GM21381 (cell line): ENCODE data around the gene SPANXD.
"Not testable (repeated sequence)": the region's sequence is repeated elsewhere in the genome, so short reads cannot be mapped to it uniquely, and the experiment has no call there.

Experiments used
- ATAC-seq: cut with Tn5 transposase; IDR thresholded peaks from one replicate; pipeline ENCODE4 v1.9.1; 2021; ENCODE audit warnings: mild to moderate bottlenecking, moderate library complexity; ENCODE audit not compliant: unreplicated experiment

Gene SPANXD, protein sequence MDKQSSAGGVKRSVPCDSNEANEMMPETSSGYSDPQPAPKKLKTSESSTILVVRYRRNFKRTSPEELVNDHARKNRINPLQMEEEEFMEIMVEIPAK

DNA sequence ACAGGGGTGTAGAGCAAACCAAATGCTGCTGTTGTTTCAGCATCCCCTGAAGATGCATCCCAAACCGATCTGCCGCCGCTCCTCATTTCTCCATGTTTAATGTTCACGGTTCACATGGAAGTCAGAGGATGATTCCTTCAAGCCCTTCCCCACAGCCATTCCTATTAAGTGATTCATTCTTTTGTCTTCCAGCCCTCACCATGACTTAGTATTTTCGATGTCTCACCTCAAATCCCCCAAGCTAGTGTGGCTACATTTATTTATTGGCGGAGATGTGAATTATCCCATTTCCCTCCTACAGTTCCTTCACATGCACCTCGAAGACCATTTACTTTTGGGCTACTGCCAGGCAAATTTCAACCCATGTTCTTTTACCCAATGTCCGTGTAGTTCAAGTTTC lies at the start of gene SPANXD:
SPANXD (minus strand) TSS at position 101 of the 400 bp plus-strand sequence. CDS start 334 bp downstream, outside the sequence.
- not testable (repeated sequence) for ATAC-seq

DNA sequence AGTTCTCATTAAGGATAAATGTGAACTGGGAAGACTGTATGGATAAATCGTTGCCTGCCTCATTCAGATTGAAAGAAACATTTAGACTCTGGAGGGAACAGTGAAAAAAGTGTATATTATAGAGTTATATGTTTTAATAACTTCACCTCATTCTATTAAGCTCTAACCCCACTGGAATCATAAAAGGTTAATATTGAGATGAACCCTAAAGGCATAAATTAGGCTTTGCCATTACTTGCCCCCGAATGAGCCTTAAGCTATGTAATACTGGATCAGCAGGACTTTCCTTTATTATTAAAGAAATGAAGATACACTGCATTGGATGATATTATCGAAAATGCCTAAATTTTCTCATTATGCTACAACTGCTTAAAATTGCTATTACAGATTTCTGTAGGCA lies 44.1 kb upstream of the SPANXD start:
- no peak for ATAC-seq

GRCh38 chrX:141736656-141737055 lies 38.1 kb upstream of the SPANXD start:
- no peak for ATAC-seq

GRCh38 chrX:141733371-141733770 lies 34.8 kb upstream of the SPANXD start:
- ATAC-seq: no peak

GRCh38 chrX:141732031-141732430 lies 33.5 kb upstream of the SPANXD start:
- ATAC-seq: no peak

DNA sequence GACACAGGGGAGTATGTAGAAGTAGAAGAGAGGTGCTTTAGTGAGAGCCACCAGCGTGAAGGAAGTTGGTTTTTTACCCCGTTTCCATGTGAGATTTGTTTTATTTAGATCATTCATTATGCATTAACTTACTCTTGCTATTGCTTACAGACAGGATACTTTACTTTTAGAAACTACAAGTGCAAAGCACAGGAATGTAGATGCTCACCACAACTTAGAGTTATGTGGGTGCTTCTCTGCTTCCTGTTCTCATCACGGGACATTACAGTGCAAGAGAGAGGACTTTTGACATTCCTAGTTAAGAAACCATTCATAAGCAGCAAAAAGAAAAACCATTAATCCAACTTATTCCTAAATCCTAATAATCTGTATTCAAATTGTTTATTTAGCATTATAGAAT lies 25.6 kb upstream of the SPANXD start:
- no peak for ATAC-seq

DNA sequence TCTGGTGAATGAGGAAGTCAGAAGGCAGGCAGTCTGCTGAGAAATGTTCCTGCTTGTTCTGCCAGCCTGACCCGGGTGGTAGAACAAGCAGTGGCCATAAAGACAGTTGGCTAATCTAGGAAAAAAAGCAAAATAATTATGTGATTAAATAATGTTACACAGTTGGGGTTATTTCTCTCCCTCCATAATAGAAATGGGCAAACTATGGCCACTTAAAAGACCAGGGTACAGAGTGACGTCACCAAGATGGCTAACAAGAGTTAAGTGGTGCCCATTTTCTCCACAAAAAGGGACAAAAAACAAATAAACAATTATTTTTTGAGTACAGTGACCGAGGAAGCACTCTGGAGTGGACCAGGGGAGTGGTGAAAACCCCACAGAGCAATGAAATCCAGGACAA lies 16.1 kb upstream of the SPANXD start:
- ATAC-seq: no peak

DNA sequence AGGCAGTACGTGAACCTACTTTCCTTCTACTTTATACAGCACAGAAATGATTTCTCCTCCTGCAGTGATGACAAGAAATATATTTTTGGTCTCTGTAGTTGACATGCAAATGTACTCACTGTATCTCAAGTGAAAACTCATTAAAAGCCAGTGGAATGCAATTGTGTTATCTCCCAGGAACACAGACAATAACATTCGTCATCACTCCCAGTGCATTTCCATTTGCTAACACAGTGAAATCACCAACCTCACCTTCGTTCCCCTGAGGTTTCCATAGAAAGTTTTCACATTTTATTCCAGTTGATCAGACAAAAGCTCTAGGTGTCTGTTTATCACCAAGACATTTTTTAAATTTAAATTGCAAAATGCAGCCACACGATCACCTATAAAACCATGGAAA lies 2.5 kb upstream of the SPANXD start:
- no peak for ATAC-seq

GRCh38 chrX:141673946-141674345 lies 24.6 kb downstream of the SPANXD start:
- no peak for ATAC-seq

GRCh38 chrX:141669689-141670088 lies 28.9 kb downstream of the SPANXD start:
- ATAC-seq: no peak

- ATAC-seq: no peak
Measured at GRCh38 chrX:141668371-141668770, 30.2 kb downstream of the SPANXD start.

DNA sequence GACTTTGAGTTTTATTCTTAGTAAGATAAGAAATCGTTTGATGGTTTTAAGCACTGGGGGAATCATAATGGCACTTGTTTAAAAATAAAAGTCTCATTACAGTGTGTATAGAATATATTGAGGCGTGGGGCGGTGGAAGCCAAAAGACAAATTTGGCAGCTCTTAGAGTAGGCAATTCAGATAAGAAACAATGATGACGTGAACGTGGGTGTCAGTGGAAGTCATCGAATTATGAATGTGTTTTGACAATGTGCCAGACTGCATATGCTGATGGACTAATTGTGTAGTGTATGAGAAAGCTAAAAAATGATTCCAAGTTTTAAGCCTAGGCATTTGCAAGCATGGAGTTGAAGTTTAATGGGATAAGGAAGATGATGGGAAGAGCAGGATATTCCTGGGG lies 35.8 kb downstream of the SPANXD start:
- ATAC-seq: no peak

GRCh38 chrX:141652286-141652685 lies 46.3 kb downstream of the SPANXD start:
- no peak for ATAC-seq
